K562 (cell line): ENCODE data around the gene N4BP3.

ENCODE experiments used
- CTCF ChIP-seq, 3 experiments: IDR thresholded peaks in 2 of 3; conservative IDR thresholded peaks in 1 of 3; 2 replicates each; pipeline ENCODE4 v1.5.1; 2011 to 2012; ENCODE audit warnings: low read length in 3 of 3, mild to moderate bottlenecking in 3 of 3, control low read depth in 2 of 3, improper control_type of control experiment in 1 of 3, inconsistent platforms in 1 of 3, low read depth in 1 of 3, mixed read lengths in 1 of 3, moderate library complexity in 1 of 3; ENCODE audit not compliant: insufficient read depth in 2 of 3
- EP300 ChIP-seq: IDR thresholded peaks from 2 replicates; pipeline ENCODE4 v1.6.1; 2012; ENCODE audit warnings: low read length, improper control_type of control experiment
- MTA3 ChIP-seq: fragments of 450-650 bp; formaldehyde crosslinking; IDR thresholded peaks from 2 replicates; pipeline ENCODE4 v1.6.1; 2017; ENCODE audit warnings: mild to moderate bottlenecking, borderline replicate concordance
- ZNF239 ChIP-seq: fragments of 250-450 bp; sonication (Bioruptor Pico); IDR thresholded peaks from 2 replicates; pipeline ENCODE4 v1.4.0; 2020; ENCODE audit warnings: mild to moderate bottlenecking
- ZNF584 ChIP-seq: fragments of 200-800 bp; sonication (Bioruptor generic); IDR thresholded peaks from 2 replicates; pipeline ENCODE4 v1.6.1; 2016; ENCODE audit warnings: low read depth, mild to moderate bottlenecking, missing genetic modification characterization, missing compliant biosample characterization

GRCh38 chr5:178072749-178073148 is 40.6 kb upstream of the N4BP3 start:
- TF ChIP-seq ZNF584 (CRISPR knock-in tag) (no peak), EP300 (no peak), ZNF239 (CRISPR knock-in tag) (no peak), CTCF (IDR thresholded peaks at IDR 0.05 in 2 of 3, conservative IDR thresholded peaks at IDR 0.05 in 1 of 3; ENCODE audit: insufficient read depth in 2 of 3, low read depth in 1 of 3, low read length in 3 of 3) (no peak), MTA3 (no peak)
